LNCAP (cell line): ENCODE results near the gene LPAR4.

ENCODE experiments used
- CTCF ChIP-seq: fragments of 450-650 bp; IDR thresholded peaks from 2 replicates; pipeline ENCODE4 v1.5.1; 2017; ENCODE audit warnings: mild to moderate bottlenecking

LPAR4 gene

GRCh38 chrX:78747971-78748370 is 451 bp downstream of the LPAR4 start:
- no peak for TF ChIP-seq CTCF

- TF ChIP-seq CTCF, result no peak
Observed at GRCh38 chrX:78748846-78749245, 1.3 kb downstream of the LPAR4 start.

GRCh38 chrX:78753571-78753970 is 6.1 kb downstream of the LPAR4 start:
- no peak for TF ChIP-seq CTCF

- TF ChIP-seq CTCF, result no peak
Observed at GRCh38 chrX:78754917-78755316, 7.4 kb downstream of the LPAR4 start.

GRCh38 chrX:78759081-78759480 is 11.6 kb downstream of the LPAR4 start:
- no peak for TF ChIP-seq CTCF

GRCh38 chrX:78769101-78769755 is 21.7 kb downstream of the LPAR4 start:
- TF ChIP-seq CTCF, result no peak

GRCh38 chrX:78769946-78770345 is 22.4 kb downstream of the LPAR4 start:
- no peak for TF ChIP-seq CTCF

- TF ChIP-seq CTCF, result no peak
Observed at GRCh38 chrX:78796916-78797315, 49.4 kb downstream of the LPAR4 start.
